Prostate gland (tissue), 2 donors: ENCODE data around the gene GGACT.

ENCODE experiments used
- POLR2A ChIP-seq: fragments of 450-650 bp; IDR thresholded peaks from one replicate; pipeline ENCODE4 v1.6.1; 2016; ENCODE audit warnings: antibody characterized with exemption, mild to moderate bottlenecking
- TF ChIP-seq, protein P1 (sequence below), 4 experiments: fragments of 200-600 bp in 2 of 4; fragments of 450-650 bp in 2 of 4; sonication (generic) in 2 of 4; IDR thresholded peaks; 1 replicate in 3 of 4; 2 replicates in 1 of 4; pipeline ENCODE4 v1.5.1; 2016 to 2019; ENCODE audit warnings: antibody characterized with exemption in 4 of 4, mild to moderate bottlenecking in 2 of 4, moderate library complexity in 2 of 4

DNA sequence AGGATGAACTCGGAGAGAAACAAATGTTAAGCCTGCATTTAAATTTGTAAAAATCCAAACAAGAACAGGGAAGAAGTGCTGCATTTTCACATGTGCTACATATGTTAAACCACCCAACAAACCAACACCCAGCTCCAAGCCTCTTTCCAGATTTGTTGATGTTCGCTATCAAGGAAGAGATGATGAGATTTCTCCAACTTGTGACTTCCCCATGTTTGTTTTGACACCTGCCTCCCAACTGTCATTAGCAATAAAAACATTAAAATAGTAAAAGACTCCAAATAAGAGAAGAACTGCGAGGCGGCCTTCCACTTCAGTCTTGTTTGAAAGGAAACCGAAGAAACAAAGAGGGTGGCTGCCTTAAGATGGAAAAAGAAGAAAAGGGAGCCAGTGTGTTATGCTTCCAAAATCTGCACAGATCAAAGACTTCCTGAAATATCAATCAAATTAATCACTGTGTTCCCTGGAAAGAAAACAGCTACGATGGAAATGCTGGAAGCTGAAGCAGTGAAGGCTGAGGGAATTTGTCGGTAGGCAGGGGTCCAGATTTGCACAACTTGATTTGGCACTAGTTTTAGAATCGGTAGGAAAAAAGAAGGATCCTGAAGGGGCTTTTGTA lies 14.0 kb upstream of the GGACT start:
- TF ChIP-seq, protein P1, sequence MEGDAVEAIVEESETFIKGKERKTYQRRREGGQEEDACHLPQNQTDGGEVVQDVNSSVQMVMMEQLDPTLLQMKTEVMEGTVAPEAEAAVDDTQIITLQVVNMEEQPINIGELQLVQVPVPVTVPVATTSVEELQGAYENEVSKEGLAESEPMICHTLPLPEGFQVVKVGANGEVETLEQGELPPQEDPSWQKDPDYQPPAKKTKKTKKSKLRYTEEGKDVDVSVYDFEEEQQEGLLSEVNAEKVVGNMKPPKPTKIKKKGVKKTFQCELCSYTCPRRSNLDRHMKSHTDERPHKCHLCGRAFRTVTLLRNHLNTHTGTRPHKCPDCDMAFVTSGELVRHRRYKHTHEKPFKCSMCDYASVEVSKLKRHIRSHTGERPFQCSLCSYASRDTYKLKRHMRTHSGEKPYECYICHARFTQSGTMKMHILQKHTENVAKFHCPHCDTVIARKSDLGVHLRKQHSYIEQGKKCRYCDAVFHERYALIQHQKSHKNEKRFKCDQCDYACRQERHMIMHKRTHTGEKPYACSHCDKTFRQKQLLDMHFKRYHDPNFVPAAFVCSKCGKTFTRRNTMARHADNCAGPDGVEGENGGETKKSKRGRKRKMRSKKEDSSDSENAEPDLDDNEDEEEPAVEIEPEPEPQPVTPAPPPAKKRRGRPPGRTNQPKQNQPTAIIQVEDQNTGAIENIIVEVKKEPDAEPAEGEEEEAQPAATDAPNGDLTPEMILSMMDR (IDR thresholded peaks at IDR 0.05): no peak
- TF ChIP-seq POLR2A: no peak
